OCI-LY3 (cell line): ENCODE measurements around the gene CCDC50.
A peak's percentile ranks its signal among the peaks of the same experiment; 100 is the strongest.

ENCODE experiments used
- H2AFZ ChIP-seq: fragments of 200-600, 300-600 bp; shearing (Covaris generic); 2 replicates; pipeline ENCODE4 v1.6.0; 2014; ENCODE audit warnings: antibody characterized with exemption, low read depth, low read length
- H3K27ac ChIP-seq: fragments of 200-600, 300-600 bp; sonication (generic); 2 replicates; pipeline ENCODE4 v1.5.1; 2014; ENCODE audit warnings: mild to moderate bottlenecking, low read length, moderate library complexity, mixed read lengths
- H3K27me3 ChIP-seq: fragments of 200-600, 300-600 bp; sonication (generic); 2 replicates; pipeline ENCODE4 v1.6.1; 2014; ENCODE audit warnings: low read depth, low read length, mixed read lengths
- H3K36me3 ChIP-seq: fragments of 200-600, 300-600 bp; sonication (generic); replicated peaks from 2 replicates; pipeline ENCODE3; 2014; ENCODE audit warnings: low read depth, low read length, mixed read lengths
- H3K4me1 ChIP-seq: fragments of 300-600, 200-600 bp; sonication (generic); 2 replicates; pipeline ENCODE4 v1.6.1; 2014; ENCODE audit warnings: low read length, mixed read lengths
- H3K4me2 ChIP-seq: fragments of 200-600, 300-600 bp; sonication (generic); 2 replicates; pipeline ENCODE4 v1.6.1; 2014; ENCODE audit warnings: low read length, mixed read lengths
- H3K4me3 ChIP-seq: fragments of 300-600, 200-600 bp; sonication (generic); 2 replicates; pipeline ENCODE4 v1.5.1; 2014; ENCODE audit warnings: antibody characterized with exemption, mild to moderate bottlenecking, low read length, moderate library complexity
- H3K79me2 ChIP-seq: fragments of 300-600, 200-600 bp; shearing (Covaris generic); 2 replicates; pipeline ENCODE4 v1.6.1; 2014; ENCODE audit warnings: mild to moderate bottlenecking, low read length, mixed read lengths
- H3K9ac ChIP-seq: fragments of 300-600, 200-600 bp; shearing (Covaris generic); 2 replicates; pipeline ENCODE4 v1.6.0; 2014; ENCODE audit warnings: mild to moderate bottlenecking, low read length, moderate library complexity
- H3K9me3 ChIP-seq: fragments of 200-600, 300-600 bp; shearing (Covaris generic); 2 replicates; pipeline ENCODE4 v1.6.1; 2014; ENCODE audit warnings: low read length, mixed read lengths; ENCODE audit not compliant: insufficient read depth
- H4K20me1 ChIP-seq: fragments of 200-600, 300-600 bp; sonication (generic); 2 replicates; pipeline ENCODE4 v1.6.1; 2016; ENCODE audit warnings: low read length, mixed read lengths; ENCODE audit not compliant: insufficient read depth
- EZH2phosphoT487 ChIP-seq: fragments of 200-600 bp; shearing (Covaris generic); IDR thresholded peaks from 2 replicates; pipeline ENCODE4 v1.6.1; 2018; ENCODE audit warnings: antibody characterized with exemption, mixed run types, low read depth
- TF ChIP-seq, protein P1 (sequence below): fragments of 200-600, 300-600 bp; sonication (generic); IDR thresholded peaks from 2 replicates; pipeline ENCODE4 v1.5.1; 2014; ENCODE audit warnings: antibody characterized with exemption, low read length, low read depth

Gene CCDC50

DNA sequence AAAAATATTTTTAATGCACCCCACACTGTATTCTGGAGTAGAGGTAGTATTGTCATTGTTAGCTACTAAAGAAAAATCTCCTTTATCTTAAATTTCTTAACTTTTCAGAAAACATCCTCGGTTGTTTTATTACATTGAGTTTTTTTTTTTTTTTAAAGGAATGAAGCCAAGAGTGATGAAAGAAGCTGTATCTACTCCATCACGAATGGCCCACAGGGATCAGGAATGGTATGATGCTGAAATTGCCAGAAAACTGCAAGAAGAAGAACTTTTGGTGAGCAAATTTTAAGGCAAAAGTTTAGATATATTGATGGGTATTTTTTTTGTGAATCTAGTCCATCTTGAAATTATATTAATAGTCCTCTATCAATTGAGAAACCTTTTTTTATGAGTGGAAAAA, 50.8 kb downstream of the CCDC50 start:
- H3K9ac ChIP-seq = no peak overlapping the region
- H3K36me3 ChIP-seq = peaks cover 38% of the 10 kb centered on the region
- TF ChIP-seq, protein P1, sequence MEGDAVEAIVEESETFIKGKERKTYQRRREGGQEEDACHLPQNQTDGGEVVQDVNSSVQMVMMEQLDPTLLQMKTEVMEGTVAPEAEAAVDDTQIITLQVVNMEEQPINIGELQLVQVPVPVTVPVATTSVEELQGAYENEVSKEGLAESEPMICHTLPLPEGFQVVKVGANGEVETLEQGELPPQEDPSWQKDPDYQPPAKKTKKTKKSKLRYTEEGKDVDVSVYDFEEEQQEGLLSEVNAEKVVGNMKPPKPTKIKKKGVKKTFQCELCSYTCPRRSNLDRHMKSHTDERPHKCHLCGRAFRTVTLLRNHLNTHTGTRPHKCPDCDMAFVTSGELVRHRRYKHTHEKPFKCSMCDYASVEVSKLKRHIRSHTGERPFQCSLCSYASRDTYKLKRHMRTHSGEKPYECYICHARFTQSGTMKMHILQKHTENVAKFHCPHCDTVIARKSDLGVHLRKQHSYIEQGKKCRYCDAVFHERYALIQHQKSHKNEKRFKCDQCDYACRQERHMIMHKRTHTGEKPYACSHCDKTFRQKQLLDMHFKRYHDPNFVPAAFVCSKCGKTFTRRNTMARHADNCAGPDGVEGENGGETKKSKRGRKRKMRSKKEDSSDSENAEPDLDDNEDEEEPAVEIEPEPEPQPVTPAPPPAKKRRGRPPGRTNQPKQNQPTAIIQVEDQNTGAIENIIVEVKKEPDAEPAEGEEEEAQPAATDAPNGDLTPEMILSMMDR = no peak
- no peak for TF ChIP-seq EZH2phosphoT487
- no peak overlapping the region for H3K27ac ChIP-seq
- H4K20me1 ChIP-seq = no peaks in the 10 kb centered on the region
- H3K4me2 ChIP-seq = no peak overlapping the region
- H2AFZ ChIP-seq = no peak overlapping the region
- peaks cover 33% of the 10 kb centered on the region for H3K4me1 ChIP-seq
- no peaks in the 10 kb centered on the region for H3K79me2 ChIP-seq
- no peaks in the 10 kb centered on the region for H3K27me3 ChIP-seq
- no peaks in the 10 kb centered on the region for H3K9me3 ChIP-seq
- no peak overlapping the region for H3K4me3 ChIP-seq

DNA sequence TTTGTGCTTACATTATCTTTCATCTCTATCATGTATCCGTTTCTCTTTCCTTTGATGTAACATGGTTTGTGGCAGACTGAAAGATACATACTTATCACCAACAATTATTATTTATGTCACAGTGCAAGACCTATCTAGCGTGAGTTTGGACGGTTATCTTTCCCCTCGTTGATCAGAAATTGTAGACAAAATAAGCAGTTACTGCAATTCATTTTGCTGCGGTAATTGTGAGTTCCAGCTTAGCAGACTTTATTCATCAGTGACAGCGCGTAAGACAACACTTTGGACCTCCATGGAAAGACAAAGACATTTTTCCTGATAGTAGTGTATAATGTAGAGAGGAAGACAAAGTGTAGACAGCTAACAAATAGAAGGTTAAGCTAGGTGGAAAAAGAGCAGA, 52.1 kb downstream of the CCDC50 start:
- Histone ChIP-seq H3K27me3 (no peaks in the 10 kb centered on the region), H3K4me1 (peaks cover 33% of the 10 kb centered on the region), H3K9ac (no peak overlapping the region), H3K9me3 (no peaks in the 10 kb centered on the region), H3K4me2 (no peak overlapping the region), H2AFZ (no peak overlapping the region), H4K20me1 (no peaks in the 10 kb centered on the region), H3K27ac (no peak overlapping the region), H3K79me2 (no peaks in the 10 kb centered on the region), H3K36me3 (peaks cover 35% of the 10 kb centered on the region), H3K4me3 (no peak overlapping the region)
- TF ChIP-seq EZH2phosphoT487 = no peak
- TF ChIP-seq, protein P1 = no peak

DNA sequence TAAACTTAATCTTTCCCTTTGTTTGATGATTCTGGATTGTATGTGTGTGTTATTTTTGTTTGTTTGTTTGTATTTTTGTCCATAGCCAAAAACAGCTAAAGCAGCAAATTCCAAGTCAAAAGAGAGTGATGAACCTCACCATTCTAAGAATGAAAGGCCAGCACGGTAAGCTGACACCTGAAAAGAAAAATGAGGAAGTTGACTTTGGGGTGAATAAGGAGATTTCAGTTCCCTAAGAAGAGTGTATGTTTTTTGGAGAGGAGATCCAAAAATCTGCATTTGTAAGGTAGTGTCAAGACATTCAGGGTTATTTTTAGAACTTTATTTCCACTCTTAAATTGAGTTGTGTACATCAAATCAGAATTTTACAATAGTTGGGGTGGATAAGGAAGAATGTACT, 53.5 kb downstream of the CCDC50 start:
- Histone ChIP-seq H3K4me2 (peak overlapping the region; percentile 37), H4K20me1 (no peaks in the 10 kb centered on the region), H3K9me3 (no peaks in the 10 kb centered on the region), H3K79me2 (no peaks in the 10 kb centered on the region), H3K4me1 (peaks cover 31% of the 10 kb centered on the region), H2AFZ (no peak overlapping the region), H3K36me3 (peaks cover 38% of the 10 kb centered on the region), H3K9ac (no peak overlapping the region), H3K4me3 (no peak overlapping the region), H3K27ac (no peak overlapping the region), H3K27me3 (no peaks in the 10 kb centered on the region)
- TF ChIP-seq EZH2phosphoT487 = no peak
- TF ChIP-seq, protein P1 = no peak

DNA sequence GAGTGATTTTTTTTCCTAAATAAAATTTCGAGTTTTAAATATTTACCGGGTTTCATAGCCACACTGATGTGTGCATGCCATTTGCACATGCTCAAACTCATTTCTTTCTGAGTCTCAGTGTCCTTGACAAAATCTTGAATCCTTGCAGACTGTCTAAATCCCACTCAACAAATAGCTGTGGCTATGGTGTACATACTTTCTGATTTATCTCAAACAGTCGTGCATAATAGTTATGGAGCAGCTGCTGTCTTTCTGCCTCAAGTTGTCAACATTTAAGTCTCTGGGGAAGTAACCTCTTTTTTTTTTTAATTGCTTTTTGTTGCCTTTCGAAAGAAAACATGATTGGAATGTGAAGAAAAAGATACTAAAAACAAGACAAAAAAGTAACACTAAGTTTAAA, 53.9 kb downstream of the CCDC50 start:
- Histone ChIP-seq H3K79me2 (no peaks in the 10 kb centered on the region), H3K4me3 (no peak overlapping the region), H4K20me1 (no peaks in the 10 kb centered on the region), H3K4me1 (peaks cover 30% of the 10 kb centered on the region), H3K27ac (no peak overlapping the region), H3K27me3 (no peaks in the 10 kb centered on the region), H3K4me2 (peak overlapping the region; percentile 37), H3K9ac (no peak overlapping the region), H2AFZ (no peak overlapping the region), H3K9me3 (no peaks in the 10 kb centered on the region), H3K36me3 (peaks cover 38% of the 10 kb centered on the region)
- TF ChIP-seq EZH2phosphoT487 = no peak
- TF ChIP-seq, protein P1 = no peak
